Measurements from ENCODE around the gene SLC25A23. TPM values are rescaled to one million over a fixed set of nuclear protein-coding genes. Genes with fewer than 3 reads are reported as not detected.
"Not testable (repeated sequence)": the region's sequence is repeated elsewhere in the genome, so short reads cannot be mapped to it uniquely, and the experiment has no call there.

The SLC25A23 gene
- total RNA-seq (ENCODE audit: unreplicated experiment) = 30.2 TPM
- long read RNA-seq, partial matches to known transcripts = 0 of 2 reads
- long read RNA-seq, other reads (novel, unspliced or antisense) = 2 of 2 reads

GRCh38 chr19:6459262-6460098 lies at the start of gene SLC25A23:
SLC25A23 (minus strand) TSS chr19:6459792; CDS start chr19:6459628, 164 bp downstream.
- H3K9me3 Mint-ChIP-seq (ENCODE audit: unreplicated experiment) = peaks cover 6% of the 10 kb centered on the region
- peak within 1 kb of the TSS; percentile 98 for H3K4me3 Mint-ChIP-seq (ENCODE audit: unreplicated experiment)
- H3K27ac Mint-ChIP-seq (ENCODE audit: unreplicated experiment) = peak within 1 kb of the TSS; percentile 72
- H3K36me3 Mint-ChIP-seq (ENCODE audit: unreplicated experiment) = peaks cover 6% of the 10 kb centered on the region
- peaks cover 6% of the 10 kb centered on the region for H3K27me3 Mint-ChIP-seq (ENCODE audit: unreplicated experiment)
- peak; percentile 80 for DNase-seq
- TF ChIP-seq CTCF (IDR thresholded peaks at IDR 0.05; ENCODE audit: partially characterized antibody, unreplicated experiment) = no peak
- H3K4me1 Mint-ChIP-seq (ENCODE audit: low read depth, unreplicated experiment) = peaks cover 4% of the 10 kb centered on the region

- not testable (repeated sequence) for H3K27ac Mint-ChIP-seq (ENCODE audit: unreplicated experiment); DNase-seq; H3K36me3 Mint-ChIP-seq (ENCODE audit: unreplicated experiment); H3K27me3 Mint-ChIP-seq (ENCODE audit: unreplicated experiment); H3K9me3 Mint-ChIP-seq (ENCODE audit: unreplicated experiment); H3K4me1 Mint-ChIP-seq (ENCODE audit: low read depth, unreplicated experiment); H3K4me3 Mint-ChIP-seq (ENCODE audit: unreplicated experiment)
These were observed 48.6 kb upstream of the SLC25A23 start for GRCh38 chr19:6508028-6508771.

GRCh38 chr19:6503407-6504201 lies 44.0 kb upstream of the SLC25A23 start:
- Mint-ChIP-seq H3K27ac (ENCODE audit: unreplicated experiment) (no peak overlapping the region), H3K4me3 (ENCODE audit: unreplicated experiment) (peak overlapping the region; percentile 40), H3K4me1 (ENCODE audit: low read depth, unreplicated experiment) (peaks cover 4% of the 10 kb centered on the region), H3K27me3 (ENCODE audit: unreplicated experiment) (peaks cover 10% of the 10 kb centered on the region), H3K9me3 (ENCODE audit: unreplicated experiment) (peaks cover 7% of the 10 kb centered on the region), H3K36me3 (ENCODE audit: unreplicated experiment) (peaks cover 1% of the 10 kb centered on the region)
- no peak for DNase-seq
- TF ChIP-seq CTCF (IDR thresholded peaks at IDR 0.05; ENCODE audit: partially characterized antibody, unreplicated experiment) = no peak

GRCh38 chr19:6501740-6502648 lies 42.4 kb upstream of the SLC25A23 start, which contains the start of gene TUBB4A:
TUBB4A (minus strand) TSS chr19:6502309; CDS start chr19:6502212, 97 bp downstream.
- DNase-seq = peak; percentile 80
- peak within 1 kb of the TSS; percentile 99 for H3K4me3 Mint-ChIP-seq (ENCODE audit: unreplicated experiment)
- H3K27ac Mint-ChIP-seq (ENCODE audit: unreplicated experiment) = peak within 1 kb of the TSS; percentile 97
- no peak for TF ChIP-seq CTCF (IDR thresholded peaks at IDR 0.05; ENCODE audit: partially characterized antibody, unreplicated experiment)
- H3K27me3 Mint-ChIP-seq (ENCODE audit: unreplicated experiment) = peaks cover 10% of the 10 kb centered on the region
- H3K36me3 Mint-ChIP-seq (ENCODE audit: unreplicated experiment) = peaks cover 7% of the 10 kb centered on the region
- H3K9me3 Mint-ChIP-seq (ENCODE audit: unreplicated experiment) = peaks cover 5% of the 10 kb centered on the region
- H3K4me1 Mint-ChIP-seq (ENCODE audit: low read depth, unreplicated experiment) = peaks cover 4% of the 10 kb centered on the region
